H1 (cell line): ENCODE data around the gene NOM1.

Source experiments
- CEBPB ChIP-seq: IDR thresholded peaks from 2 replicates; pipeline ENCODE4 v1.6.1; 2012; ENCODE audit warnings: low read depth, low read length
- EZH2 ChIP-seq: fragments of 200-600 bp; sonication (generic); IDR thresholded peaks from 2 replicates; pipeline ENCODE4 v1.7.1; 2012; ENCODE audit warnings: low read depth, mild to moderate bottlenecking, moderate library complexity, low read length, inconsistent platforms; ENCODE audit not compliant: severe bottlenecking
- HDAC6 ChIP-seq: IDR thresholded peaks from one replicate; pipeline ENCODE4 v1.7.1; 2012; ENCODE audit warnings: low read depth, mild to moderate bottlenecking, inconsistent platforms, low read length, moderate library complexity
- POLR2A ChIP-seq, 2 experiments: IDR thresholded peaks; 1 replicate in 1 of 2; 2 replicates in 1 of 2; pipeline ENCODE4 v1.6.1; 2011; ENCODE audit warnings: low read depth in 2 of 2, low read length in 2 of 2, mild to moderate bottlenecking in 2 of 2; ENCODE audit errors: control extremely low read depth in 1 of 2
- RNF2 ChIP-seq: fragments of 200-900, 300-1000 bp; sonication (generic); IDR thresholded peaks from 2 replicates; pipeline ENCODE4 v1.7.1; 2016; ENCODE audit warnings: borderline replicate concordance, low read depth, mild to moderate bottlenecking, antibody characterized with exemption, low read length; ENCODE audit not compliant: poor library complexity, severe bottlenecking; ENCODE audit errors: missing control alignments
- TAF1 ChIP-seq: IDR thresholded peaks from 2 replicates; pipeline ENCODE4 v1.6.1; 2011; ENCODE audit warnings: mild to moderate bottlenecking, low read depth, low read length
- TCF12 ChIP-seq: IDR thresholded peaks from 2 replicates; pipeline ENCODE4 v1.6.1; 2011; ENCODE audit warnings: low read depth, mild to moderate bottlenecking, low read length
- USF2 ChIP-seq: IDR thresholded peaks from 2 replicates; pipeline ENCODE4 v1.6.1; 2011; ENCODE audit warnings: low read length, improper control_type of control experiment
- TF ChIP-seq, protein P1 (sequence below), 3 experiments: IDR thresholded peaks; 1 replicate in 2 of 3; 2 replicates in 1 of 3; pipeline versions ENCODE4 v1.5.1 to v1.6.1; 2011; ENCODE audit warnings: low read length in 3 of 3, mild to moderate bottlenecking in 3 of 3, inconsistent platforms in 2 of 3, low read depth in 1 of 3, moderate library complexity in 1 of 3; ENCODE audit not compliant: insufficient read depth in 1 of 3; ENCODE audit errors: control extremely low read depth in 1 of 3
- TF ChIP-seq, protein P2 (sequence below): IDR thresholded peaks from 2 replicates; pipeline ENCODE4 v1.6.1; 2011; ENCODE audit warnings: low read depth, mild to moderate bottlenecking, low read length; ENCODE audit not compliant: insufficient read depth

DNA sequence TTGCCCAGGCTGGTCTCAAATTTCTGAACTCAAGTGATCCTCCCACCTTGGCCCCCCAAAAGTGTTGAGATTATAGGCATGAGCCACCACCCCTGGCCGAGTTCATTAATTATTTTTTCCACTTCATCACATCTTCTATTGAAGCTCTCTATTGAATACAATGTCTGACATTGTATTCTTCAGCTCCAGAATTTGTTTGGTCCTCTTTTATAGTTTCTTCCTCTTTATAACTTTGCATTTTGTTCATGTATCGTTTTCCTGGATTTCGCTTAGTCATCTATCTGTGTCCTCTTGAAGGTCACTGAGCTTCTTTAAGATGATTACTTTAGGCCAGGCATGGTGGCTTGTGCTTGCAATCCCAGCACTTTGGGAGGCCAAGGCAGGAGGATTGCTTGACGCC, 30.2 kb downstream of the NOM1 start:
- TF ChIP-seq RNF2 (no peak), EZH2 (no peak), TAF1 (no peak), HDAC6 (no peak), POLR2A (IDR thresholded peaks at IDR 0.05; ENCODE audit: control extremely low read depth in 1 of 2, low read depth in 2 of 2, low read length in 2 of 2) (no peak), USF2 (no peak), CEBPB (no peak), TCF12 (no peak)
- TF ChIP-seq, protein P1, sequence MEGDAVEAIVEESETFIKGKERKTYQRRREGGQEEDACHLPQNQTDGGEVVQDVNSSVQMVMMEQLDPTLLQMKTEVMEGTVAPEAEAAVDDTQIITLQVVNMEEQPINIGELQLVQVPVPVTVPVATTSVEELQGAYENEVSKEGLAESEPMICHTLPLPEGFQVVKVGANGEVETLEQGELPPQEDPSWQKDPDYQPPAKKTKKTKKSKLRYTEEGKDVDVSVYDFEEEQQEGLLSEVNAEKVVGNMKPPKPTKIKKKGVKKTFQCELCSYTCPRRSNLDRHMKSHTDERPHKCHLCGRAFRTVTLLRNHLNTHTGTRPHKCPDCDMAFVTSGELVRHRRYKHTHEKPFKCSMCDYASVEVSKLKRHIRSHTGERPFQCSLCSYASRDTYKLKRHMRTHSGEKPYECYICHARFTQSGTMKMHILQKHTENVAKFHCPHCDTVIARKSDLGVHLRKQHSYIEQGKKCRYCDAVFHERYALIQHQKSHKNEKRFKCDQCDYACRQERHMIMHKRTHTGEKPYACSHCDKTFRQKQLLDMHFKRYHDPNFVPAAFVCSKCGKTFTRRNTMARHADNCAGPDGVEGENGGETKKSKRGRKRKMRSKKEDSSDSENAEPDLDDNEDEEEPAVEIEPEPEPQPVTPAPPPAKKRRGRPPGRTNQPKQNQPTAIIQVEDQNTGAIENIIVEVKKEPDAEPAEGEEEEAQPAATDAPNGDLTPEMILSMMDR (IDR thresholded peaks at IDR 0.05; ENCODE audit: control extremely low read depth in 1 of 3, insufficient read depth in 1 of 3, low read depth in 1 of 3, low read length in 3 of 3) = no peak
- TF ChIP-seq, protein P2, sequence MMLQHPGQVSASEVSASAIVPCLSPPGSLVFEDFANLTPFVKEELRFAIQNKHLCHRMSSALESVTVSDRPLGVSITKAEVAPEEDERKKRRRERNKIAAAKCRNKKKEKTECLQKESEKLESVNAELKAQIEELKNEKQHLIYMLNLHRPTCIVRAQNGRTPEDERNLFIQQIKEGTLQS = no peak
